NCI-H2081 treated with DMSO at 0.1 percent for 48 hours (cell line): ENCODE data around the gene HMX1.

ENCODE experiments used
- DNase-seq: peaks from one replicate; lab custom pipeline; 2025; lab: John Stamatoyannopoulos, UW

Gene HMX1

DNA sequence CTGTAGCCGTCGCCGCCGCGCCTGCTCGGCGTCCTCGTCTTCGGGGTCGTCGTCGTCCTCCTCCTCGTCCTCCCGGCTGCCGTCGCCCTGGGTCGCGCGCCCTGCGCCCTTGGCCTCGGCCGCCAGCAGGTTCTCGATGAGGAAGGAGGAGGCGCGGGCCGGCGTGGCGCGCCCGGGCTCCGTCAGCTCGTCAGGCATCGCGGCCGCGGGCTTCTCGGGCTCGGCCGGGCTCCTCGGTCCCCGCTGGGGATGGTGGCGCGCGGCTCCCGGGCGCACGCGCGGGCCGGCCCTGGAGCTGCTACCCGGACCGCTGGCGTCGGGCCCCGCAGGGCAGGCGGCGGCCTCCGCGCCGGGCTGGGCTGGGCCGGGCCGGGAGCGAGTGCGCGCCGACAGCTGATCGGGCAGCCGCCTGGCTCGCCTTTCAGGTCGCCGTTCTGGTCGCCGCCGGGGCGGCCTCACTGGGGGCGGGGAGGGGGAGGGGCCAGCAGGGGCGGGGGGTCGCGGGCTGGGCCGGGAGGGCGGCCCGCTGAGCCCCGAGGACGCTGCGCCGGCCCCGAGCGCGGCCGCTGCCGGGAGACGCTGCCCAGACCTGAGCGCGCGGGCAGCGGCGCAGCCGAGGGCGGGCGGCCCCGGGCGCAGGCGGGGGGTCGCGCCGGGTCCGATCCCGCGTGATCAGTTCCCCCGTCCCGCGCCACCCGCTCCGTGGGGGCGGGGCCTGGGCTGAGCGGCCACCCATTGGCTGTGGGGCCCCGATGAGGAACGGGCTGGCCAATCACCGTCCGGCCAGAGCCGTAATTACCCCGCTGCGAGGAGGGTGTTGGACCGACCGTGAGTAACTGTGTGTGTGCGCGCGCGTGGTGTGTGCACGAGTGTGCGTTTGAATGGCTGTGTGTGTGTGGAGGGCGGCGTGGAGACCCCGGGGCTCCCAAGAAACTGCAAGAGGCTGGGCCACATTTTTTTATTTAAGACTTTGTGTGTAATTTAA is at the start of gene HMX1:
Gene HMX1 (minus strand): TSS at position 423 of the 985 bp plus-strand sequence. CDS start 225 bp downstream, at position 198.
- DNase-seq = no peak

DNA sequence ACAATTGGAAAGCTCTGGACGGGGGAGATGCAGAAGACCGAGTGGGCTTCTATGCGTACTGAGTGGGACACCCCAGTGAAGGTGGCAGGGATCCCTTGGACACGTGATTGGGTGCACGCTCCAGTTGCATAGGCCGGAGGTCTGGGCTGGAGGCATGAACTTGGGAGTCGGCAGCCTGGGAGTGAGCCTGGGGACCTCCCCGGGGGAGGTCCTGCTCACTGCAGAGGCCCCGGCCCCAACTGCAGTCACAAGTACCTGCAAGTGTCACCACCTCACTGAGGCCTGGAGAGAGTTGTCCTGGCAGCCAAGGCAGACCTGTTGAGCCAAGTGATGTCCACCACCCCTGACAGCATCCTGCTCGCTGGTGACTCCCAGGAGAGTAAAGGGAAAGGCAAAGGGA is 49.3 kb upstream of the HMX1 start:
- no peak for DNase-seq

DNA sequence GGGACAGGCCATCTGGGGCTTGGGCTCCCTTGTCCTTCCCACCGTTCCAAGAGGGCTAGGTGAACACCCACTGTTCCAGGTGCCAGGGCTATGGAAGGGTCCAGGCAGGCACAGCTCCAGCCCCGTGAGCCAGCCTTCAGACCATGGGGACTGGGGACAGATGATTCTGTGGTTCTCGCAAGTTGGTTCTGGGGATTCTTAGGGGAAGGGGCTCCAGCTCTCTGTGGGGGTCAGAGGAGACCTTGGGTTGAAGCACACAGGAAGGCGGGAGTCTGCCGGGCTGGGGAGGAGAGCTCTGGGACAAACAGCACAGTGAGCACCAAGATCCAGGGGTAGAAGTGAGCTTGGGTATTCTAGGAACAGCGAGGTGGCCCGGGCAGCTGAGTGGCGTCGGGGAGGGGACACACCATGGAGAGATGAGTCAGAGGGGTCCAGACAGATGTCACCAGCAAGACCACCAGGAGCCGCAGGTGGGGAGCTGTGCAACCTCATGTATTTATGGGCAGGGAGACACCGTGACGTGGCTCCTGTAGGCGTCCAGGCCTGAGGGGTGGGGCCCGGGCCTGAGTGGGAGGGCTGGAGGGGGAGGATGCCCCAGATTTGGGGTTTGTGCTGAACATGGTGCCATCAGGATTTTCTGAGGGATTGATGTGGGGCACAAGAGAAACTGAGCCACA is 48.8 kb upstream of the HMX1 start:
- no peak for DNase-seq

DNA sequence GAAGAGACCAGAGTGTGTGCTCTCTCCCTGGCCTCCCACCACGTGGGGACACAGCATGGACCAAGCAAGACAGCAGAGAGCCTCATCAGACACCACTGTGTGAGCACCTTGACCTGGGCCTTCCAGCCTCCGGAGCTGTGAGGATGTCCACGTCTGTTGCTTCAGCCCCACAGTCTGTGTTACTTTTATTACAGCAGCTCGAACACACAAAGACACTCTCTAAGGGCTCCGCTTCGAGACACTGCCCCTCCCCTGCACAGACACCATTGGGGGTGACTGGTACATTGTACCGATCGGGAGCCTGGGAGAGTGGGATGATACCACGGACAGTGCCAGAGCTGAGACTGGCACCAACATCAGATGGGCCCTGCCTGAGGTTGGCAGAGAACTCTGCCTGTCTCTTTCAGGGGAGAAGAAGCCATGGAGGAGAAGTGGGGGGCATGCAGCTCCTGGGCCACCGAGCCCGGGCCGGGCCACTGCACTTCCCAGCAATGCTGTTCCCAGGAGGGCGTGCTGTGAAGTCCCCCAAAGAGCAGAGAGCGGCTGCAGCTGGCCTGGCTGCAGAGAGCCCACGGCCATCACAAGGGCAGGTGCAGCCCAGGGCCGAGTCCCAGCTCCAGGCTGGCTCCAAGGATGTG is 48.1 kb upstream of the HMX1 start:
- DNase-seq = no peak

DNA sequence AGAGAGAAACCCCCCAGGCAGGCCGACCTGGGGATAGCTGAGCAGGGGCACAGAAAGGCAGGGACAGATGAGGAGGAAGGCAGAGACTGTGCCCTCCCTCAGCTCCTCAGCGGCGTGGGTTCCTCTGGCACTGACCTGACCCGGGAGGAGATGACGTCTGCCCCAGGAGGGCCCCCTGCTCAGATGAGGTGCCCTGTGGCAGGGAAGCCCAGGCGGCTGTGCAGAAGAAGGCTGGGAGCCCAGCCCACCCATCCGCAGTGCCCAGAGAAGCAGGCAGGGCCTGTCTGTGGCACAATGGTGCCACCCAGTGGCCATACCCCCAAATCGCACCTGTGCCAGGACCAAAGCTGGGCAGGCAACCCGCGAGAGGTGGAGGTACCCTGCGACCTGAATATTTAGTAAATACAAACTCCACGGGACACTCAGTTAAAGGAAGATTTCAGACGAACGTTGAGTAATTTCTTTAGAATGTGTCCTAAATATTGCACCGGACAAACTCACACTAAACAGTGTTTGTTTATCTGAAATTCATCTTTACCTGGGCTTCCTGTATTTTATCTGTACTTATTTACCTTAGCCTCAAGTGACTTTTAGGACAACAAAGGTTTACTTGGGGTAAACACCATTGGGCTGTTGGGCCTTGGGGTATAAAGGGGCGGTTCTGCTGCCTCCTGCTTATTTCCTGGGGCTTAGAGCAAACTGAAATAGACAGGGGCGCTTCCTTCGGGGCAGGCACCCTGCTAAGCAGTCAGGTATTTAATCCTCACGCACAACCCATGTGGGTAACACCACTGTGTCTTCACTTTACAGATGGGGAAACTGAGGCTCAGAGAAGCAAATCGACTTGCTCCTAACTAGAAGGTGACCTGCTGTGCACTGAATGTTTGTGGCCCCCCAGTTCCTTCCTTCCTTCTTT is 46.5 kb upstream of the HMX1 start:
- no peak for DNase-seq

DNA sequence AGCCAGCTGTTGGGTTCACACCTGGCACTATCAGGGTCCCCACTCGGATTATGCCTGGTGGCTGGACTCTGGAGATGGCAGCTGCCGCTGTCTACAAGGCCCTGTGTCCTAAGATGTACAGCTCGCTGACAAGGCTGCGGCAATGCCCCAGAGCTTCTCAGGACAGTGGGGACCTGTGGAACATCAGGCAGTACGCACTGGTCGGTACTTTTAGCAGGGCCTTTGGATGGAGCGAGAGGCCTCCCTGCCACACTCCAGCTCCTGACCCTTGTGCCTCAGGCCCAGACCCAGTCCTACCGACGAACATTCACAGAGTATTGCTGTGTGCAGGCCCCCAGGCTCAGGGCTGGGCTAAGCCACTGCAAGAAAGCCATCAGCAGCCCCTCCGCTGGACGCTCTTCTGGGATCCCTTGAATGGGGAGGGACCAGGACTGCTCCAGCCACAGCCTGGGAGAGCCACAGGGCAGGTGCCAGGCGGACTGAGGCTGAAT is 45.7 kb upstream of the HMX1 start:
- DNase-seq = no peak

DNA sequence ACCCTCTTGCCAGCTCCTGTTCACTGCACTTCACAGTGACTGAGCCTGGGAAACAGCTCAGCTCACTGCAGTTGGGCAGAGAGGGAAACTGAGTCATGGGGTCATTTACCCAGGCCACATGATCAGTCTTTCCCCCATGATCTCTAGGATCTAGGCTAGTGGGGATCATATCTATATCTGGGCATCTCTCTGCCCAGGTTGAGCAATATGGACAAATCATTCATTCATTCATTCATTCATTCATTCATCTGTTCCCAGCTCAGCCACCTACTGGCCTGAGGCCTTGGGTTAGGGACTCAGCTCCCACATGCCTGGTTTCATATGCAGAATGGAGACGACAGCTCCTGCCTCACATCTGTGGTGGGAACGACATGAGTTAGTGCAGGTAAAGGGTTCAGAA is 45.3 kb upstream of the HMX1 start:
- no peak for DNase-seq

DNA sequence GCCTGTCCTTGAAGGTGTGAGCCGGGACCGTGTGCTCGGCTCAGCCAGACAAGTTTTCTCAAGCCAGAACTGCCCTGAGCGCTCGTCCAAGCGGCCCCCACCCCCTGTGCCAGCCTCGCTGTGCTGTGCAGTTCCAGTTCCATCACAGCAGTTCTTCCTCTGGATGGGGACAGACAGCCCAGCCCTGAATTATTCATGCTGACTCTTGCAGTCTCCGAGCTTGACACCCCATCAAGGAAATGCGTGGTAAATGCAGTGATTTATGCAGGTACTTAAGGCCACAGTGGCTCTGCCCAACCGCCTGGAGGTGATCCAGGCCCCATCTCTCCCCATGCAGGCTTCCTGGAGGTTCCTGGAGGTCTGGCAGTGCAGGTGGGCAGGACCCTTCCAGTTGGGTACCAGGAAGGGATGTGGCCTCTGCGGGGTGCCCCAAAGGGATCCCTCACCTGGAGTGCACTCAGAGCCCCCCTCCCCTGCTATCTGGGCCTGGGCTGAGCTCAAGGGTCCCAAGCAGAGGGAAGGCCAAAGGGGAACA is 44.8 kb upstream of the HMX1 start:
- DNase-seq = no peak

DNA sequence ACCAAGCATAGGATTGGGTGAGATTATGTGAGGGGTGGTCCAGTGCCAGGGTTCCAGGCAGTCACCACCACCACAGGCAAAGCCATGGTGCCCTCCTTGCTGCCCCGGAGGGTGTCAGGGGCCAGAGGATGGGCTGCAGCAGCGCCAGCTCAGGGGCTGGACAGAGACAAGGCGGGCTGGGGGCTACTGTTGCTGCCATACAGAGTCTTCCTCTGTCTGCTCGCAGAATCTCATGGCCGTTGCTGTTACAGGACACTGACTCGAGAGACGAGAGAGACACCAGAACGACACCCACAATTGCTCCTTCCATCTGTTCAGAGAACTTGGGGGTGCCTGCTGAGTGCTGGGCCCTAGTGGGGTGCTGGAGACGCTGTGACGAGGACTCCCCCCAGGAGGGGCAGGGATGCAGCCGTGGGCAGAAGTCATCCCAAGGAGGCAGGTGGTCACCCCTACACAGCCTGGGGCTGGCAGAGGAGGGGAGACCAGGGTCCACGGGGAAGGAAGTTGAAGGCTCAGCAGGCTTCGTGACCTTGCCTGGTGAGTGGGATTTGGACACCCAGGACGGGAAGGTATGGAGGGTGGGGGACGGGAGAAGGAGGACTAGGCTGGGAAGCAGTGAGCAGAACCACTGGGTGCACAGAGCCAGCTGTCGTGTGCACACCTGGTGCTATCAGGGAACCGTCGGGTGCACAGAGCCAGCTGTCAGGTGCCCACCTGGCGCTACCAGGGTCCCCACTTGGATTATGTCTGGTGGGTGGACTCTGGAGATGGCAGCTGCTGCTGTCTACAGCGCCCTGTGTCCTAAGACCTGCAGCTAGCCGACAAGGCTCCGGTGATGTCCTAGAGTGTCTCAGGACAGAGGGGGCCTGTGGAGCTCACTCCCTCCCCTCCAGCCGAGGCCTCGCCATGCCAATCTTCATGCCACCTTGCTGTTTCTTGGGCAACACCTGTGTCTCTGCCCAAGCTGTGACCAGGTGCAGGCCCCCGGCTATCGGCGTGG is 43.9 kb upstream of the HMX1 start:
- DNase-seq = no peak

DNA sequence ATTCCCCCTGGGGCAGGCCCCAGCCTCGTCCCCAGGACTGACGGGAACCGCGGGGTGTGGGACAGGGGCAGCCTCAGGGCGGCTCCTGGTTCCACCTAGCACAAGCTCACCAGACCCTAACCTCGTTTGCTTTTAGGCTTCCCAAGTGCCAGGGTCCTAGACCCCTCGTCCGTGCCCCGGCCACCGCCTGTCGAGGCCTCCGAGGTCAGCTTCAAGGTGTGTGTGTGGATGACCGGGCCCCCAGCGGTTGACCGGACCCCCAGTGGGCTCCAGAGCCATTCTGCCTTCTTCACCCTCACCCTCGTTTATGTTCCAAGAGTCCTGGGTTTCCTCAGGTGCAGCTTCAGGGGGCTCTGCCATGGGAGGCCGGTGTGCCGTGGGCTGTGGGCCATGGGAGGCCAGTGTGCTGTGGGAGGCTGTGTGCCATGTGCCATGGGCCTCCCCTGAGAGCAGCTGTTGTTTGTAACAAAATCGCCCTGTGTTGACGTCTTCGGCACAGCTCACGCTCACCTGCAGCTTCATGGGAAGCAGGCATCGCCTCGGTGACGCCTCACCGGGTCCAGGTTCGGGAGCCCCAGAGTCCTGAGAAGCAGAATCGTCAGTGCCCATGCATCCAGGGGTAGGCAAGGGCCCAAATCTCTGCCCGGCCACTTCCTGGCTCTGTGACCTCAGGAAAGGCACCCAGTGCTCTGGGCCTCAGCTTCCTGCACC is 43.0 kb upstream of the HMX1 start:
- DNase-seq = no peak

DNA sequence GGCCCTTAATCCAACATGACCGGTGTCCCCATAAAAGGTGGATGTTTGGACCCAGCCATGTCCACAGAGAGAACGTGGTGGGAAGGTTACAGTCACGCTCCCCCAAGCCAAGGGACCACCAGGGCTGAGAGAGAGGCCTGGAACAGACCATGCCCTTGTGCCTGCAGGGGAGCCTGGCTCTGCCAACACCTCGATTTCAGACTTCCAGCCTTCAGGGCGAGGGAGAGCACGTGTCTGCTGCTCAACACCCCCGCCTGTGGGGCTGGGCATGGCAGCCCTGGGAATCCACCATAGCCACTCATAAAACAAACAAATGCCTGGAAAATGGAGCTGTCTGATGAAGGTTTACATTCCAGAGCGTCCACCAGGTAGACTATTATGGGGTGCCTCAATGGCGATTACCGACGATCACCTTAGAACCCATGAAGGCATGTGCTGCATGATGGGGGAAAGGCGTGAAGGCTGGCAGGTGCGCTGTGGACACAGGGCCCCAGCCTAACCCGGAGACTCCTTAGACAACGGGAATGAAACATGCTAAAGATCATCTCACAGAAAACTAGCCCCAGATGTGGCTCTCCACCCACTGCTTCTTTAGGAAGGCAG is 42.3 kb upstream of the HMX1 start:
- no peak for DNase-seq

DNA sequence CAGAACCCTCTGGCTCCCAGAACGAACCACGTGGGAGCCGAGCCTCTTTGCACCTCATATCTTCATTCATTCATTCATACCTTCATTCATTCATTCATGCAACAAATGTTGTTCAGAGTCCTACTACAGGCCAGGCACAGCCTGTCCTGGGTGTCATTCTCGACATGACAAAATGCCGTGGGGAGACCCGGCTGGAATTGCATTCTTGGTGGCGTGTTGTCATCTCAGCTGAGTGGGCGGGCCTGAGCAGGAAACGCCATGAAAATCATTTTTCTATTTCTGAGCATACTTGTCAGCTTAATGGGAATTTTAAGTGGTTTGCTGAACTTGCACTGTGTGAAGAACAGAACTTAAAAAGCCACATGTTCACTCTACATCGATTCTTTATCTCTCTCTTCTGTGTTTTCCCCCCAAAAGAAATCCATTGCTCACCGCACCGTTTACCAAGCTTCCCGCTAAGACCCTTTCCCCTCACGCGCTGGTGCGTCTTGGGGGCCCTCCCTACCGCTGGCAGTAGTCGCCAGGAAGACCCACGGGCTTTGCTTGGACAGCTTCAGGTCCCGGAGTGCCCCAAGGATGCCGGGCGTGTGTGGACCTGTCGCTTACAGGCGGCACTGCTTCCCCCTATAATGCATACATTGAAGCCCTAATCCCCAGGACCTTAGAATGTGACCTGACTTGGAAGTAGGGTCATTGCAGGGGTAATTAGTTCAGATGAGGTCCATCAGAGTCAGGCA is 41.6 kb upstream of the HMX1 start:
- DNase-seq = no peak

DNA sequence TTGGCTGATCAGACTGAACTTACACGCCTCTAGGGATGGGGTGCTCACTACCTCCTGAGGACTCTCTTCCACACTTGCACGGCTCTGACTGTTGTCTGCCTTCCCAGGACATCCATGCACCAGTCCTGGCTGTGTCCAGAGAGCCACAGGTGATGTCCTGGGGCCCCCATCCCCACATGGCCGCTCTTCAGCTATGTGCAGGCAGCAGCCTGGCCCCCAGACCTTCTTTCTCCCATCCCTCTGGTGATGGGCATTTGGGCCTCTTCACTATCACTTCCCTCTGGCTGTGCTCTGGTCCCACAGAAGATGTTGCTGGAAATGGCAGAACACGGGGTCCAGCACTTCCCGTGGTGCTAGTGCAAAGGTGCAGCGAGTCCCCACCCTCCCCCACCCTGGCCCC is 40.9 kb upstream of the HMX1 start:
- no peak for DNase-seq

DNA sequence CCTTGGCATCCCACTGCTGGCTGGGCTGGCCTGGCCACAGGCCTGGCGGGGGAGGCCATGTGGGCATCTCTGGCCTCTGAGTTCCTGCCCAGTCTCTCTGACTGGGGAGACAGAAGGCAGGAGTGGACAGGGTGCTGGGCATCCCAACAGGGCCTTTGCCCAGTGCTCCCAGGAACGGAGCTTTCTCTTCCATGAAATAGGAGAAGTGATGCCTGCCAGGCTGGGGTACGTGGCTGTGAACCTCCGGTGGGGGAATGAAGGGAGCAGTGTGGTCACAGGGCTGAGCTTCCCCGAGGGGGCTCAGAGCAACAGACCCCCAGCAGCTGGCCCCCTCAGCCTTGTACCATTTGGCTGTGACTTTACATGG is 40.4 kb upstream of the HMX1 start:
- DNase-seq = no peak

DNA sequence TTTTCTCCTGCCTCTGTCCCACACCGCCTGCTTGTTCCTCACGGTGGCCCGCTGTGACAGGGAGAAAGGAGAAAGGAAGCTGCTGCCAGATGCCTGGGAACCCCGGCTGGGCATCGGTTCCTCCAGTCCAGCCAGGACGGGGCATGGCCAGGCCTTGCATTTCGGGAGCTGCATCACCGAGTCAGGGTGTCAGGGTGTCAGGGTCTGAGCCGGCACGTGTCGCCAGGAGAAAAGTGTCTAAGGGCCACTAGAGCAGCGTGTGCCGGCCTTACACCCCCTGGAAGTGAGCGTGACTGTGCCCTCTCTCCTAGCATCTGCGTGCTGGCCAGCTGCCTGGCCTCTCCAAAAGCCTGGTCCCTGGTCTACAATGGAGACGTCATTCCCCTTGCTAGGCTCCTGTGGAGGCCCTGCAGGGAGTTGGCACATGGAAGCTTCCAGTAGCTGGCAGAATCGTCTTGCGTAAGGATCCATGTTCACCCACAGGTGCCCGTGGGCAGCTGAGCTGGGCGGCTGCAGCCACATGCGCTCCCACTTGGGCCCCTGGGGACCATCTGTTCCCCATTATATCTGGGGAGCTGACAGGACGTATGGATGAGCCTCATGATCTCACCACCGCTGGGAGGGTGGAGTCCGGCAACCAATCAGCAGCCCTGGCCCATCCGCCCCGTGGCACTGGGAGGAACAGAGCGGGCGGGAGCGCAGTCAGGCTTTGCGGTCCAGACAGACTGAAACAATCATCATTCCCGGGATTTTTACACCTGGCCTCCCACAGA is 39.9 kb upstream of the HMX1 start:
- DNase-seq = no peak

DNA sequence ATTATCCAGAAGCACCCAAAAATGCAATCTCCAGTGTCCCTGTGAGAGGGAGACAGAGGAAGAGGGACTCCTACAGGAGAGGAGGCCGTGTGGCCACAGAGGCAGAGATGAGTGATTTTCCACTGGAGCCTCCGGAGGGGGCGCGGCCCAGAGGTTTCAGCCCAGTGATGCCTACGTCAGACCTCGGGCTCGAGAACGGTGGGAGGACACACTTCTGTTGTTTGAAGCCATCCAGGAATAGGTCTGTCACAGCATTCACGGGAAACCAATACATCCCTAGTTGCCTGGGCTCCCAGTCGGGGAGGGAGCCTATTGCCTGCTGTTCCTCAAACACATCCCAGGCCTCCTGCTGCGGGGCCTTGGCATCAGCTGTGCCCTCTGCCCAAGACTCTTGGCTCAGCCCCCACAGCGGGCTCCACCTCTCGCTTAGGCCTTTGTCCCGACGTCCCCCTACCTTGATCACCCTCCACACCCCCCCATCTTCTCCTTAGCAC is 39.2 kb upstream of the HMX1 start:
- DNase-seq = no peak

DNA sequence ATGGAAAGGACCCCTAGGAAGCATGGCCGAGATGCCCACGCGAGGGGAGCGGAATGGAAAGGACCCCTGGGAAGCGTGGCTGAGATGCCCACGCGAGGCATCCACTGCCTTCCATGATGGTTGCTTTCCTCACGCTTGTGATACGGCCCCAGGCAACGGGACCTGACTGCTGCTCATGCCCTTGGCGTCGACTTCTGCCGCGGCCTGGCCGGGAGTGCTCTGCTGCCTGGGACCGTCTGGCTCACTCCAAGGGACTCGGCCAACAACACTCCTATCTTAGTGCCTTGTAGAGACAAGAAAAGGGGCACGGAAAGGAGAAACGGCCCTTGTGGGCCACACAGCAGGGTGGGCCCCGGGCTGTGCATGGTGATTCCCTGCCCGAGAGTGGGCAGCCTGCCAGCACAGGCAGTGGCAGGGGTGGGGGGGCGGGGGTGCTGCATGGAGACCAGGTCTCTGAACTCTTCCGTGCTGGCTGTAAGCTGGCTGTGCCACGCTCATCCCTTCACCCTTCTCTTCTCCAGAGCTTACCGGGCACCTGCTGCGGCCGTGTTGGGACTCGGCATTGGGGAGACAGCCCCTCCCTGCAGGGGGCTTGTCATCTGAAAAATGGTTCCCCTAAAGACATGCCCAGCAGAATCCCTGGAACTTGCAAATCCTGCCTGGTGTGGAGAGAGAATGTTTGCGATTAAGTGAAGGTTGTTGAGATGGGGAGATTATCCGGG is 38.6 kb upstream of the HMX1 start:
- DNase-seq = no peak
